Ovary (tissue), 9 donors: ENCODE results near the gene SND1. TPM values are rescaled to one million over a fixed set of nuclear protein-coding genes. Genes with fewer than 3 reads are reported as not detected.

Experiments used
- DNase-seq, 5 donors: peaks; one replicate each; pipeline ENCODE4 v3.0.0-alpha.2; 2019 to 2020
- H3K27ac ChIP-seq, 2 donors: fragments of 200-600 bp; one replicate each; pipeline versions ENCODE4 v1.5.1 to v1.8.0; 2019 to 2022
- H3K27me3 ChIP-seq: fragments of 200-600 bp; one replicate; pipeline ENCODE4 v1.8.0; 2022
- H3K36me3 ChIP-seq: fragments of 200-600 bp; sonication (generic); one replicate; pipeline ENCODE4 v1.5.1; 2019
- H3K4me1 ChIP-seq: one replicate; pipeline ENCODE4 v1.8.1; 2013; ENCODE audit warnings: mild to moderate bottlenecking, moderate library complexity; ENCODE audit not compliant: insufficient read depth
- H3K4me3 ChIP-seq: fragments of 200-600 bp; sonication (generic); one replicate; pipeline ENCODE4 v1.5.1; 2017
- H3K9me3 ChIP-seq, 2 donors: fragments of 200-600 bp in 1 of 2; sonication (generic) in 1 of 2; one replicate each; pipeline versions ENCODE4 v1.5.1 to v1.8.1; 2013 to 2019; ENCODE audit warnings: mild to moderate bottlenecking in 1 of 2, moderate library complexity in 1 of 2
- CTCF ChIP-seq, 3 donors: fragments of 450-650 bp in 2 of 3; fragments of 200-600 bp in 1 of 3; IDR thresholded peaks; one replicate each; pipeline versions ENCODE4 v1.5.1 to v1.8.0; 2016 to 2022; ENCODE audit warnings: antibody characterized with exemption in 3 of 3, mild to moderate bottlenecking in 1 of 3
- EP300 ChIP-seq: sonication (generic); formaldehyde crosslinking; IDR thresholded peaks from one replicate; pipeline ENCODE4 v1.6.1; 2017; ENCODE audit warnings: antibody characterized with exemption
- POLR2A ChIP-seq: fragments of 450-650 bp; IDR thresholded peaks from one replicate; pipeline ENCODE4 v1.6.1; 2017; ENCODE audit warnings: antibody characterized with exemption, mild to moderate bottlenecking, moderate library complexity
- WGBS, 3 donors: extraction: QIAGEN DNeasy Blood & Tissue Kit in 1 of 3; methylation state at CpG; one replicate each; pipeline versions ENCODE4 v1.1.5 to v1.1.7; 2013 to 2017; 5-methylcytosine and 5-hydroxymethylcytosine counted together
- intact Hi-C, 4 donors: fragments of 100-400 bp; cut with DNase I; formaldehyde crosslinking; loops; one replicate each; pipeline versions ENCODE4 v1.11.0 to v1.15.1; 2022 to 2023
- polyA plus RNA-seq, 2 donors: library from polyadenylated mRNA; stranded (reverse); fragments of 200-250 nt in 1 of 2; fragments of 350-450 nt in 1 of 2; fragmentation: Illumina TruSeq in 1 of 2; extraction: RNeasy Lipid Tissue Mini Kit (QIAGEN cat#74804) in 1 of 2; gene quantifications; one replicate each; pipeline ENCODE4 v1.2.3, GENCODE V29; 2013 to 2014
- total RNA-seq, 7 donors: library from RNA; depleted of rRNA in 2 of 7; stranded (reverse); fragments of >200 nt in 2 of 7; fragmentation: NEBNext Ultra II Directional in 3 of 7; extraction: Animal tissue kit (Norgen Biotek cat#: 25700) in 3 of 7; gene quantifications; one replicate each; pipeline versions ENCODE4 v1.1.0 to v1.2.4, GENCODE V29; 2016 to 2023
- donor health status: DM: no; HTN: no; CAD: no; lungs with moderate emphysema.
- donor health status: DM: no; HTN: no; CAD: no.
- donor health status: Bipolar disorder and iron deficiency.
- donor health status: DM: yes; HTN: yes; CAD: no.
- donor health status: DM: no; HTN: no; CAD: no.
- donor health status: DM: yes; HTN: yes; CAD: no.

SND1 gene
- total and polyA plus RNA-seq, 9 donors = 91.4 to 297 (median 182) TPM

- H3K27me3 ChIP-seq = no peaks in the 10 kb centered on the region
- no peaks in the 10 kb centered on the region for H3K4me1 ChIP-seq
- no peaks in the 10 kb centered on the region for H3K9me3 ChIP-seq
- WGBS, 3 donors = 72 to 83% (median 77%) methylated on average over 8 of the region's 8 CpGs
- no peak overlapping the region for H3K4me3 ChIP-seq
- no peaks in the 10 kb centered on the region for H3K36me3 ChIP-seq
- DNase-seq = no peak
- intact Hi-C loops = no loop called here
- no peak for TF ChIP-seq EP300
- TF ChIP-seq CTCF (IDR thresholded peaks at IDR 0.05) = no peak
- no peak for TF ChIP-seq POLR2A
- no peak overlapping the region for H3K27ac ChIP-seq
Observed at GRCh38 chr7:128082431-128082830, 430.4 kb downstream of the SND1 start.

- H3K4me1 ChIP-seq = no peaks in the 10 kb centered on the region
- H3K4me3 ChIP-seq = no peak overlapping the region
- no peak for DNase-seq
- H3K27ac ChIP-seq = no peak overlapping the region
- intact Hi-C loops = no loop called here
- H3K27me3 ChIP-seq = no peaks in the 10 kb centered on the region
- TF ChIP-seq POLR2A = no peak
- TF ChIP-seq CTCF (IDR thresholded peaks at IDR 0.05) = no peak
- no peak for TF ChIP-seq EP300
- H3K36me3 ChIP-seq = no peaks in the 10 kb centered on the region
- WGBS, 3 donors = 65 to 71% (median 67%) methylated on average over 8 to 10 of the region's 10 CpGs
- no peaks in the 10 kb centered on the region for H3K9me3 ChIP-seq
Observed at GRCh38 chr7:128084896-128085608, 433.1 kb downstream of the SND1 start.

GRCh38 chr7:128090492-128090891 lies 438.5 kb downstream of the SND1 start:
- Histone ChIP-seq H3K27ac (no peak overlapping the region), H3K27me3 (no peaks in the 10 kb centered on the region), H3K9me3 (no peaks in the 10 kb centered on the region), H3K4me3 (no peak overlapping the region), H3K36me3 (no peaks in the 10 kb centered on the region), H3K4me1 (no peaks in the 10 kb centered on the region)
- DNase-seq = no peak
- WGBS, 3 donors = 83 to 96% (median 92%) methylated on average over 10 of the region's 10 CpGs
- no peak for TF ChIP-seq CTCF (IDR thresholded peaks at IDR 0.05)
- intact Hi-C loops = no loop called here

- no peaks in the 10 kb centered on the region for H3K36me3 ChIP-seq
- DNase-seq = no peak
- intact Hi-C loops = no loop called here
- WGBS, 3 donors = 45 to 61% (median 51%) methylated on average over 3 of the region's 3 CpGs
- no peak overlapping the region for H3K4me3 ChIP-seq
- H3K27me3 ChIP-seq = no peaks in the 10 kb centered on the region
- no peaks in the 10 kb centered on the region for H3K4me1 ChIP-seq
- no peaks in the 10 kb centered on the region for H3K9me3 ChIP-seq
- H3K27ac ChIP-seq = no peak overlapping the region
- TF ChIP-seq POLR2A (no peak), CTCF (IDR thresholded peaks at IDR 0.05) (no peak), EP300 (no peak)
Observed at GRCh38 chr7:128091106-128091505, 439.1 kb downstream of the SND1 start.
